OCI-LY7 (cell line): ENCODE measurements around the gene UACA. TPM values are rescaled to one million over a fixed set of nuclear protein-coding genes. Genes with fewer than 3 reads are reported as not detected.

Source experiments
- BruUV-seq: library from RNA; stranded (reverse); fragments of 400-500 nt; replicated peaks from 2 replicates; lab custom pipeline; 2021; lab: Mats Ljungman, UMichigan
- CTCF ChIA-PET: fragments of 300-600 bp; sonication (Branson Sonifier 250); formaldehyde crosslinking; loops from one replicate; lab custom pipeline; 2022; ENCODE audit warnings: antibody characterized with exemption; ENCODE audit not compliant: unreplicated experiment; lab: Charles Lee
- POLR2A ChIA-PET: fragments of 300-600 bp; sonication (Branson Sonifier 250); formaldehyde crosslinking; loops from one replicate; lab custom pipeline; 2022; ENCODE audit warnings: antibody characterized with exemption; lab: Charles Lee
- DNase-seq: peaks from one replicate; pipeline ENCODE4 v3.0.0-alpha.2; 2015; ENCODE audit warnings: low spot score
- H2AFZ ChIP-seq: fragments of 200-600 bp; sonication (generic), shearing (Covaris generic); 2 replicates; pipeline ENCODE4 v1.6.1; 2014; ENCODE audit warnings: mild to moderate bottlenecking, antibody characterized with exemption, low read length, moderate library complexity
- H3K27ac ChIP-seq: fragments of 200-600 bp; sonication (generic); 2 replicates; pipeline ENCODE4 v1.5.1; 2014; ENCODE audit warnings: mixed run types, low read depth, mild to moderate bottlenecking, moderate library complexity, low read length, inconsistent platforms; ENCODE audit not compliant: poor library complexity, severe bottlenecking
- H3K36me3 ChIP-seq: fragments of 200-600 bp; sonication (generic); 2 replicates; pipeline ENCODE4 v1.6.1; 2014; ENCODE audit warnings: mild to moderate bottlenecking, antibody characterized with exemption, low read length, moderate library complexity, mixed read lengths; ENCODE audit not compliant: insufficient read depth
- H3K4me1 ChIP-seq: fragments of 200-600 bp; sonication (generic); 2 replicates; pipeline ENCODE4 v1.5.1; 2014; ENCODE audit warnings: mild to moderate bottlenecking, low read length; ENCODE audit not compliant: insufficient read depth, poor library complexity, severe bottlenecking
- H3K4me2 ChIP-seq: fragments of 200-600 bp; sonication (generic); 2 replicates; pipeline ENCODE4 v1.6.1; 2014; ENCODE audit warnings: mild to moderate bottlenecking, low read length
- H3K4me3 ChIP-seq: fragments of 200-600 bp; sonication (generic); 2 replicates; pipeline ENCODE4 v1.5.1; 2014; ENCODE audit warnings: mild to moderate bottlenecking, low read depth, low read length; ENCODE audit not compliant: poor library complexity, severe bottlenecking
- H3K79me2 ChIP-seq: fragments of 200-600 bp; sonication (generic); 2 replicates; pipeline ENCODE4 v1.6.1; 2016; ENCODE audit warnings: low read depth, mild to moderate bottlenecking, low read length, moderate library complexity, mixed read lengths; ENCODE audit not compliant: insufficient read depth
- H3K9me2 ChIP-seq: fragments of 200-600 bp; sonication (generic); 2 replicates; pipeline ENCODE4 v1.6.1; 2016; ENCODE audit warnings: mild to moderate bottlenecking, low read length, mixed read lengths; ENCODE audit not compliant: insufficient read depth
- H3K9me3 ChIP-seq: fragments of 200-600 bp; sonication (generic); 2 replicates; pipeline ENCODE4 v1.6.1; 2014; ENCODE audit warnings: mild to moderate bottlenecking, mixed run types, low read length, mixed read lengths
- H4K20me1 ChIP-seq: fragments of 200-600 bp; sonication (generic); 2 replicates; pipeline ENCODE4 v1.6.1; 2014; ENCODE audit warnings: mild to moderate bottlenecking, antibody characterized with exemption, low read length, moderate library complexity, mixed read lengths; ENCODE audit not compliant: insufficient read depth
- CTCF ChIP-seq: fragments of 200-600 bp; sonication (generic); conservative IDR thresholded peaks from 2 replicates; pipeline ENCODE4 v1.5.1; 2014; ENCODE audit warnings: mild to moderate bottlenecking, antibody characterized with exemption, low read length, moderate library complexity, mixed read lengths
- EZH2phosphoT487 ChIP-seq: fragments of 200-600 bp; sonication (generic); IDR thresholded peaks from 2 replicates; pipeline ENCODE4 v1.6.1; 2018; ENCODE audit warnings: low read depth, borderline replicate concordance, mild to moderate bottlenecking, mixed run types, antibody characterized with exemption, low read length, moderate library complexity, mixed read lengths
- intact Hi-C: fragments of 100-400 bp; cut with micrococcal nuclease; formaldehyde crosslinking; loops from one replicate; pipeline ENCODE4 v1.10.0; 2022; ENCODE audit not compliant: unreplicated experiment
- total RNA-seq, 2 experiments: library from RNA; depleted of rRNA in 1 of 2; stranded (reverse); fragments of >200 nt in 1 of 2; shearing (Covaris generic) in 1 of 2; gene quantifications; 2 replicates each; pipeline ENCODE4 v1.2.3, GENCODE V29; 2014 to 2022

UACA gene
- total RNA-seq, 2 experiments from 2014 or later, result not detected

DNA sequence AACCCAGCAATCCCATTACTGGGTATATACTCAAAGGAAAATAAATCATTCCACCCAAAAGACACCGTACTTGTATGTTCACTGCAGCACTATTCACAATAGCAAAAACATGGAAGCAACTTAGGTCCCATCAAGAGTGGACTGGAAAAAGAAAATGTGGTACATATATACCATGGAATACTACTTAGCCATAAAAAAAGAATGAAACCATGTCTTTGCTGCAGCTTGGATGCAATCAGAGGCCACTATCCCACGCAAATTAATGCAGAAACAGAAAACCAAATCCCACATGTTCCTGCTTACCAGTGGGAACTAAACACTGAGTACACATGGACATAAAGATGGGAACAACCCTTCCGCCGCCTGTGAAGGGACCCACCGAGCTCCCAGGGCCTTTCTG lies 34.2 kb downstream of the UACA start:
- TF ChIP-seq EZH2phosphoT487 (no peak), CTCF (no peak)
- no peak overlapping the region for H3K4me3 ChIP-seq
- ChIA-PET POLR2A (no interaction called here), CTCF (no interaction called here)
- no peak for DNase-seq
- no peaks in the 10 kb centered on the region for H4K20me1 ChIP-seq
- no peaks in the 10 kb centered on the region for H3K9me3 ChIP-seq
- H3K4me1 ChIP-seq, result no peaks in the 10 kb centered on the region
- no peaks in the 10 kb centered on the region for H3K36me3 ChIP-seq
- no peak overlapping the region for H3K27ac ChIP-seq
- H2AFZ ChIP-seq, result no peak overlapping the region
- intact Hi-C loops, result no loop called here
- no peaks in the 10 kb centered on the region for H3K9me2 ChIP-seq
- BruUV-seq, result no TSS peak
- no peak overlapping the region for H3K4me2 ChIP-seq
- H3K79me2 ChIP-seq, result no peaks in the 10 kb centered on the region

DNA sequence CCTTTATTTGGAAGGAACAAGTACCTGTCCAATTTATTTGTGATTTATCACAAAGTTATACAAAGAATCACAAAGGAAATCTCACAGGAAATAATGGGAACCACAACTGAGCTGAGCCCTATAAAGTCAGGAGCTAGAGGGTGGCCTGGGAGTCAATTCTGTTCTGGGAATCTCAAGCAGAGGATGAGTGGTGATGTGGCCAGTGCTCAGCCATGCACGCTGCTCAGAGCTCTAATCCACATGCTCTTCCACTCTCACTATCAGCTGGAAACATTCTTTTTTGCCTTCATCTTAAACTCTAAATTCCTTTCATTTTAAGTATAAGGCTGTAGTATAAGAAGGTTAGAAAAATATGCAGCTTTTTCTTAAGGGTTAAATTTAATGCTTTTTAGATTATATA lies 36.6 kb downstream of the UACA start:
- intact Hi-C loops, result no loop called here
- ChIA-PET POLR2A (interaction anchor here (0.8 kb wide), 1 partner anchor 150 kb away, joined by 3 read pairs; no protein-coding TSS in a partner anchor), CTCF (no interaction called here)
- TF ChIP-seq CTCF (no peak), EZH2phosphoT487 (no peak)
- no TSS peak for BruUV-seq
- Histone ChIP-seq H3K27ac (no peak overlapping the region), H3K4me2 (no peak overlapping the region), H3K36me3 (no peaks in the 10 kb centered on the region), H3K4me1 (no peaks in the 10 kb centered on the region), H3K9me2 (no peaks in the 10 kb centered on the region), H4K20me1 (no peaks in the 10 kb centered on the region), H3K9me3 (no peaks in the 10 kb centered on the region), H3K4me3 (no peak overlapping the region), H2AFZ (no peak overlapping the region), H3K79me2 (no peaks in the 10 kb centered on the region)
- no peak for DNase-seq

DNA sequence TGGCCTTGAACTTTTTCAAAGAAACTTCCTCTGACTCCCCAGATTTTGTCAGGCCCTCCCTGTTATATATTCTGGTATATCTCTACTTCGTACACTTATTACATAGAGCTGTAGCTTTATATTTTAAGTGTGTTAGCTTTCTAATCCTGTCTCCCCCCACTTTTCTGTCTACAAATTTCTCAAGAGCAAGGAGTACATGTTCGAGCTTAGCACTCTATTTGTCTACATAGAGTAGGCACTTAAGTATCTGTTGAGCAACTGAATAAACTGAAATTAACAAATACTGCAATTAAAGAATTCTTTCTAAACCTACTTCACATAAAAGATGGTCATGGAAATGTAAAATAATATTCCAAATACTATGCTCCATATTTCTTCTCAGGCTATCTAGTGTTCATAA lies 39.4 kb downstream of the UACA start:
- CTCF ChIA-PET, result no interaction called here
- BruUV-seq, result no TSS peak
- Histone ChIP-seq H3K9me2 (no peaks in the 10 kb centered on the region), H2AFZ (no peak overlapping the region), H4K20me1 (no peaks in the 10 kb centered on the region), H3K4me3 (no peak overlapping the region), H3K36me3 (no peaks in the 10 kb centered on the region), H3K27ac (no peak overlapping the region), H3K4me2 (no peak overlapping the region), H3K79me2 (no peaks in the 10 kb centered on the region), H3K9me3 (no peaks in the 10 kb centered on the region), H3K4me1 (no peaks in the 10 kb centered on the region)
- POLR2A ChIA-PET, result interaction anchor here (0.6 to 0.7 kb wide), 2 partner anchors 28 to 65 kb away, joined by 3 to 4 read pairs; no protein-coding TSS in a partner anchor
- intact Hi-C loops, result loop anchor here (5.0 kb wide), 1 partner anchor 1247 kb away; no protein-coding TSS in a partner anchor
- DNase-seq, result no peak
- TF ChIP-seq EZH2phosphoT487 (no peak), CTCF (no peak)
